Ascending aorta (tissue), 2 donors: Measurements from ENCODE around the gene RIC1. TPM values are rescaled to one million over a fixed set of nuclear protein-coding genes. Genes with fewer than 3 reads are reported as not detected.

Experiments used
- DNase-seq, 2 donors: peaks; one replicate each; pipeline ENCODE4 v3.0.0-alpha.2; 2019; ENCODE audit warnings: low spot score in 2 of 2
- H3K27ac ChIP-seq, 2 donors: fragments of 200-600 bp; sonication (generic); one replicate each; pipeline ENCODE4 v1.5.1; 2016 to 2017; ENCODE audit warnings: mild to moderate bottlenecking in 1 of 2
- H3K27me3 ChIP-seq: fragments of 200-600 bp; sonication (generic); one replicate; pipeline ENCODE4 v1.5.1; 2017
- H3K36me3 ChIP-seq, 2 donors: fragments of 200-600 bp; sonication (generic); one replicate each; pipeline ENCODE4 v1.5.1; 2016
- H3K4me1 ChIP-seq, 2 donors: fragments of 200-600 bp; sonication (generic); one replicate each; pipeline ENCODE4 v1.5.1; 2016 to 2017; ENCODE audit warnings: mild to moderate bottlenecking in 1 of 2
- H3K4me3 ChIP-seq, 2 donors: fragments of 200-600 bp; sonication (generic); one replicate each; pipeline ENCODE4 v1.5.1; 2016 to 2017; ENCODE audit warnings: mild to moderate bottlenecking in 1 of 2
- H3K9me3 ChIP-seq, 2 donors: fragments of 200-600 bp; sonication (generic); one replicate each; pipeline ENCODE4 v1.5.1; 2016
- CTCF ChIP-seq, 3 experiments: fragments of 200-600 bp in 2 of 3; fragments of 450-650 bp in 1 of 3; sonication (generic) in 2 of 3; IDR thresholded peaks; one replicate each; pipeline ENCODE4 v1.5.1; 2016 to 2019; ENCODE audit warnings: antibody characterized with exemption in 3 of 3, mild to moderate bottlenecking in 1 of 3, moderate library complexity in 1 of 3
- intact Hi-C: fragments of 100-400 bp; cut with DNase I; formaldehyde crosslinking; loops from one replicate; pipeline ENCODE4 v1.15.1; 2023
- total RNA-seq: library from RNA; depleted of rRNA; stranded (reverse); fragments of >200 nt; gene quantifications from one replicate; pipeline ENCODE4 v1.1.0, GENCODE V29; 2016

The RIC1 gene
- total RNA-seq, 1 donor from 2014 or later = 46.7 TPM

GRCh38 chr9:5783982-5784381 lies 155.1 kb downstream of the RIC1 start:
- no peak overlapping the region for H3K27ac ChIP-seq

GRCh38 chr9:5784526-5785315 lies 155.8 kb downstream of the RIC1 start:
- no peak for DNase-seq
- Histone ChIP-seq H3K36me3 (peaks cover 26 to 73% of the 10 kb centered on the region in 2 donors), H3K27me3 (no peaks in the 10 kb centered on the region), H3K9me3 (peaks cover 13 to 62% of the 10 kb centered on the region in 2 donors), H3K27ac (no peak overlapping the region), H3K4me1 (no peaks in the 10 kb centered on the region), H3K4me3 (no peak overlapping the region)
- intact Hi-C loops = no loop called here
- TF ChIP-seq CTCF (IDR thresholded peaks at IDR 0.05) = no peak

More at GRCh38 chr9:5783982-5784381, 155.1 kb downstream of the RIC1 start:
- DNase-seq = no peak
- H3K4me1 ChIP-seq = no peaks in the 10 kb centered on the region
- intact Hi-C loops = no loop called here
- no peak for TF ChIP-seq CTCF (IDR thresholded peaks at IDR 0.05)
- peaks cover 20 to 70% of the 10 kb centered on the region in 2 donors for H3K9me3 ChIP-seq
- no peaks in the 10 kb centered on the region for H3K27me3 ChIP-seq
- H3K36me3 ChIP-seq = peaks cover 33 to 81% of the 10 kb centered on the region in 2 donors
- H3K4me3 ChIP-seq = no peak overlapping the region

GRCh38 chr9:5786370-5787127 lies 157.6 kb downstream of the RIC1 start:
- Histone ChIP-seq H3K27ac (no peak overlapping the region), H3K27me3 (no peaks in the 10 kb centered on the region), H3K36me3 (peaks cover 17 to 63% of the 10 kb centered on the region in 2 donors), H3K4me3 (no peak overlapping the region), H3K4me1 (no peaks in the 10 kb centered on the region), H3K9me3 (peaks cover 11 to 44% of the 10 kb centered on the region in 2 donors)
- DNase-seq = no peak
- intact Hi-C loops = no loop called here
- TF ChIP-seq CTCF (IDR thresholded peaks at IDR 0.05) = no peak

GRCh38 chr9:5787220-5787619 lies 158.3 kb downstream of the RIC1 start:
- H3K27ac ChIP-seq = no peak overlapping the region
- peaks cover 17 to 56% of the 10 kb centered on the region in 2 donors for H3K36me3 ChIP-seq
- H3K27me3 ChIP-seq = no peaks in the 10 kb centered on the region
- intact Hi-C loops = no loop called here
- no peak for TF ChIP-seq CTCF (IDR thresholded peaks at IDR 0.05)
- H3K4me3 ChIP-seq = no peak overlapping the region
- no peak for DNase-seq
- H3K9me3 ChIP-seq = peaks cover 11 to 37% of the 10 kb centered on the region in 2 donors
- no peaks in the 10 kb centered on the region for H3K4me1 ChIP-seq

- Histone ChIP-seq H3K36me3 (peaks cover 17 to 50% of the 10 kb centered on the region in 2 donors), H3K4me1 (no peaks in the 10 kb centered on the region), H3K27me3 (no peaks in the 10 kb centered on the region), H3K9me3 (peaks cover 6 to 31% of the 10 kb centered on the region in 2 donors), H3K4me3 (no peak overlapping the region), H3K27ac (no peak overlapping the region)
- no peak for TF ChIP-seq CTCF (IDR thresholded peaks at IDR 0.05)
- DNase-seq = no peak
- intact Hi-C loops = no loop called here
These were observed 158.9 kb downstream of the RIC1 start for GRCh38 chr9:5787759-5788302.
